DMS 273 (cell line): ENCODE measurements around the gene KIR3DL1.
"Not testable (repeated sequence)": the region's sequence is repeated elsewhere in the genome, so short reads cannot be mapped to it uniquely, and the experiment has no call there.

ENCODE experiments used
- DNase-seq: peaks from one replicate; lab custom pipeline; 2025; ENCODE audit not compliant: unreplicated experiment; lab: John Stamatoyannopoulos, UW

Gene KIR3DL1

DNA sequence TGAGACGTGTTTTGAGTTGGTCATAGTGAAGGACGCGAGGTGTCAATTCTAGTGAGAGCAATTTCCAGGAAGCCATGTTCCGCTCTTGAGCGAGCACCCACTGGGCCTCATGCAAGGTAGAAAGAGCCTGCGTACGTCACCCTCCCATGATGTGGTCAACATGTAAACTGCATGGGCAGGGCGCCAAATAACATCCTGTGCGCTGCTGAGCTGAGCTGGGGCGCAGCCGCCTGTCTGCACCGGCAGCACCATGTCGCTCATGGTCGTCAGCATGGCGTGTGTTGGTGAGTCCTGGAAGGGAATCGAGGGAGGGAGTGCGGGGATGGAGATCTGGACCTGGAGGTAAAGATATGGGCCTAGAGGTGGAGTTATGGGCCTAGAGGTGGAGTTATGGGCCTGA, at the start of gene KIR3DL1:
KIR3DL1 (plus strand) TSS at position 218 of the 400 bp plus-strand sequence.
- not testable (repeated sequence) for DNase-seq

DNA sequence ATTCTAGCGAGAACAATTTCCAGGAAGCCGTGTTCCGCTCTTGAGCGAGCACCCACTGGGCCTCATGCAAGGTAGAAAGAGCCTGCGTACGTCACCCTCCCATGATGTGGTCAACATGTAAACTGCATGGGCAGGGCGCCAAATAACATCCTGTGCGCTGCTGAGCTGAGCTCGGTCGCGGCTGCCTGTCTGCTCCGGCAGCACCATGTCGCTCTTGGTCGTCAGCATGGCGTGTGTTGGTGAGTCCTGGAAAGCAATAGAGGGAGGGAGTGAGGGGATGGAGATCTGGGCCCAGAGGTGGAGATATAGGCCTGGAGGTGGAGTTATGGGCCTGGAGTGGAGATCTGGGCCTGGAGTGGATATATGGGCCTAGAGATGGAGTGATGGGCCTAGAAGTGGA, 46.6 kb upstream of the KIR3DL1 start, which contains the start of gene KIR2DL1:
KIR2DL1 (plus strand) TSS at position 148 of the 400 bp plus-strand sequence; CDS start at position 206, 58 bp downstream.
- not testable (repeated sequence) for DNase-seq

DNA sequence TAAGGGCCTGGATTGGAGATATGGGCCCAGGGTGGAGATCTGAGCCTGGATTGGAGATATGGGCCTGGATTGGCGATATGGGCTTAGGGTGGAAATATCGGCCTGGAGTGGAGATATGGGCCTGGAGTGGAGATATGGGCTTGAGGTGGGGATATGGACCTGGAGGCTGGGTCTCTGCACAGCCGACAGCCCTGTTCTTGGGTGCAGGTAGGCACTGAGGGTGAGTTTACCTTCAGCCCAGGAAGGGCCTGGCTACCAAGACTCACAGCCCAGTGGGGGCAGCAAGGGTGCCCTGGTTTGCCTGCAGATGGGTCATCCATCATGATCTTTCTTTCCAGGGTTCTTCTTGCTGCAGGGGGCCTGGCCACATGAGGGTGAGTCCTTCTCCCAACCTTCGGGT, 45.8 kb upstream of the KIR3DL1 start:
- not testable (repeated sequence) for DNase-seq

DNA sequence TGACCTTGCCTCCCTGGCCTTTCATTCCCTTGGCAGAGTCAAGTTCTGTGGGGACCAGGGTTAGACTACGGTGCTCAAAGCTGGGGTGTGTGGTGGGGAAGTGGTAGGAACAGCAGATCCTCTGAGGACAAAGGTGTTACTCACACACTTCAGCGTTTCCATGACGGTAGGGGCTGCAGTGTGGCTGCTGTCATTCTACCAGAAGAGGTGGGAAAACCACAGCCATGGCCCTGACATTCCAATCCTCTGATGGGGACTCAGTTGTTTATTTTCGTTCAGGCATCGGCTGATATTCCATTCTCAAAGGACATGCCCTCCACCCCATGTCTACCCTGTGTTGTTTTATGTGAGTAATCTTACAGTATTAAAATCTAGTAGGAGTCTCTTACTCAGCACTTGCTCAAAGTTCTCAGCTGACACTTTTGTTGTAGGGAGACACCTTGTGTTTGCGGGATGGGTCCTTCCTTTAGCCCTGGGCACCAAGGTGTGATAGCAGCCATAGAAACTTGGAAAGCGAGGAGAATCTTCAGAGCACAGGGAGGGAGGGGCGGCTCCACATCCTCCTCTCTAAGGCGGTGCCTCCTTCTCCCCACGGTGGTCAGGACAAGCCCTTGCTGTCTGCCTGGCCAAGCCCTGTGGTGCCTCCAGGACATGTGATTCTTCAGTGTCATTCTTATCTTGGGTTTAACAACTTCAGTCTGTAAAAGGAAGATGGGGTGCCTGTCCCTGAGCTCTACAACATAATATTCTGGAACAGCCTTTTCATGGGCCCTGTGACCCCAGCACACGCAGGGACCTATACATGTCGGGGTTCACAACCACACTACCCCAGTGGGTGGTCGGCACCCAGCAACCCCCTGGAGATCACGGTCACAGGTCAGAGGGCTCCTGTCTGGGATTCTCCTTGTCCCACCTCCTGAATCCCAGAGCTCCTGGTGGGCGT, 45.0 kb upstream of the KIR3DL1 start:
- DNase-seq, result not testable (repeated sequence)

DNA sequence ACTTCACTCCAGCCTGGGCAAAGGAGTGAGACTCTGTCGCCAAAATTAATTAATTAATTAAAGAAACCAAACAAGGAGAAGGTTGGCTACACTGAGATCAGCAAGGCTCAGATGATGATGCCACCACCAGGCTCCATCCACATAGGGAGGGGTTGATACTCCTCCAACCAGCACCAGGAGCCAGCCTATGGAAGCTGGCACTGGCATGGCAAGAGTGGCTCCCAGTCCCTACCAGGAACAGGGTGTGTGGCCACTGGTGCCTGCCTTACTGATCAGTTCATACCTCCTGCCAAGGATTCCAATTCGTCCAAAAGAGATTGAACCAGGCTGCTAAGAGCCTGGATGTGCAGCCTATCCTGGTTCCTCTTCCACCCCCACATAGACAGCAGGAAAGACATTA, 43.6 kb upstream of the KIR3DL1 start:
- DNase-seq, result not testable (repeated sequence)

DNA sequence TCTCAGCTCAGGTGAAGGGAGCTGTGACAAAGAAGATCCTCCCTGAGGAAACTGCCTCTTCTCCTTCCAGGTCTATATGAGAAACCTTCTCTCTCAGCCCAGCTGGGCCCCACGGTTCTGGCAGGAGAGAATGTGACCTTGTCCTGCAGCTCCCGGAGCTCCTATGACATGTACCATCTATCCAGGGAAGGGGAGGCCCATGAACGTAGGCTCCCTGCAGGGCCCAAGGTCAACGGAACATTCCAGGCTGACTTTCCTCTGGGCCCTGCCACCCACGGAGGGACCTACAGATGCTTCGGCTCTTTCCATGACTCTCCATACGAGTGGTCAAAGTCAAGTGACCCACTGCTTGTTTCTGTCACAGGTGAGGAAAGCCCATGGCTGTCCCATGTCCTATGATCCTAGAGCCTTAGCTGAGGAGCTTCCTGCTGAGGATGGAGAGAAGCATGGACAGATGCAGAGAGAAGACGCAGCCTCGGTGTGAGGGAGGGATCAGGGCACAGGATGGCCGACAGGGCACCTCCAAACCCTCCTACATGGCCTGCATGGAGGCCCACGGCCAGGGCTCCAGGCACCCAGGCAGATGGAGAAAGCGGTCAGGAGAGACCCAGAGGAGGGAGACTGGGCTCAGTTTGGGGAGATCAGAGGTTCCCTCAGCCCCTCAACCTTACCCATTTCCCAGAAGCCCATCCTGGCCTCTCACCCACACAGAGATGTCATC, 41.0 kb upstream of the KIR3DL1 start:
- DNase-seq, result not testable (repeated sequence)

DNA sequence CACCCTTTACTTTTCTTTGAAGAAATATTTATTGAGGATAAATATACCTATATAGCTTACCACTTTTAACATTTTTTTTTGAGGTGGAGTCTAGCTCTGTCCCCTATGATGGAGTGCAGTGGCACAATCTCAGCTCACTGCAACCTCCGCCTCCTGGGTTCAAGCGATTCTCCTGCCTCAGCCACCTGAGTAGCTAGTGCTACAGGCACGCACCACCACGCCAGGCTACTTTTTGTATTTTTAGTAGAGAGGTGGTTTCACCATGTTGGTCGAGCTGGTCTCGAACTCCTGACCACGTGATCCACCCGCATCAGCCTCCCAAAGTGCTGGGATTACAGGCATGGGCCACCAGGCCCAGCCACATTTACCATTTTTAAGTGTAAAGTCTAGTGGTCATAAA, 40.4 kb upstream of the KIR3DL1 start:
- not testable (repeated sequence) for DNase-seq

DNA sequence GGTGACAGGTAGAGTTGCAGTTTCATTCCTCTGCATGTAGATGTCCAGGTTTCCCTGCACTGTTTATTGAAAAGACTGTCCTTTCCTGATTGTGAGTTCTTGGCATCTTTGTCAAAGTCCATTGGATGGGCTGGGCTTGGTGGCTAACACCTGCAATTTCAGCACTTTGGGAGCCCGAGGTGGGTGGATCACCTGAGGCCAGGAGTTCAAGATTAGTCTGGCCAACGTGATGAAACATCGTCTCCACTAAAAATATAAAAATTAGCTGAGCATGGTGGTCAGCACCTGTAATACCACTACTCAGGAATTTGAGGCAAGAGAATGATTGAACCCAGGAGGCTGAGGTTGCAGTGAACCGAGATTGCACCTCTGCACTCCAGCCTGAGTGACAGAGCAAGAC, 38.4 kb upstream of the KIR3DL1 start:
- not testable (repeated sequence) for DNase-seq

DNA sequence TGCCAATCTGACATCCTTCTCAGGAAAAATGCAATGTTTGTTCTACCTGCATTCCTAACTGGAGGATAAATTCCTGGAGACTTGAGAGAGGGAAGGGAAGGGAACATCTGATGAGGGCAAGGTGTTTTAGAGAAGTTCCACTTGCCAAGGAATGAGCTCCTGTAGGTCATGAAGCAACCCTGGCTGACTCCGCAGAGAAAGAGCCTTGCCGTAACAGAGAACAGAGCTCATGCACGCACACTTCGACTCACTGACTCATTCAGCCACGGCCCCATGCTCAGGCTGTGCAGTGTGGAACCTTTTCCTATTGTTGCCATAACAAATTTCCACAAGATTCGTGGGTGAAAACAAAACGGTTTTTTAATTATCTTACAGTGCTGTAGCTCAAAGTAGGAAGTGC, 37.4 kb upstream of the KIR3DL1 start:
- DNase-seq, result not testable (repeated sequence)

DNA sequence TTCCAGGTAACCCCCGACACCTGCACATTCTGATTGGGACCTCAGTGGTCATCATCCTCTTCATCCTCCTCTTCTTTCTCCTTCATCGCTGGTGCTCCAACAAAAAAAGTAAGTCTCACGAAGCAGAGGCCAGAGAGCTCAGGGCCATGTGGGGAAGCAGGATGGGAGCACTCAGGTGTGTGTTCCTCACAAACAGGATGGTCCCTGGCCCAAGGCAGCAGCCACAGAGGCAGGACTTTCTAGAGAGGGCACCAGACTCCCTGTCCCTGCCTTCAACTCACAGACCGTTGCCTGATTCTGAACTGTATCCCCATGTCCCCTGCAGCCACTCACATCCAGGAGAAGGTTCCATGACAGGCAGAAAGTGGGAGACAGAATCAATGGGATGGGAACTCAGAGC, 33.4 kb upstream of the KIR3DL1 start:
- not testable (repeated sequence) for DNase-seq

DNA sequence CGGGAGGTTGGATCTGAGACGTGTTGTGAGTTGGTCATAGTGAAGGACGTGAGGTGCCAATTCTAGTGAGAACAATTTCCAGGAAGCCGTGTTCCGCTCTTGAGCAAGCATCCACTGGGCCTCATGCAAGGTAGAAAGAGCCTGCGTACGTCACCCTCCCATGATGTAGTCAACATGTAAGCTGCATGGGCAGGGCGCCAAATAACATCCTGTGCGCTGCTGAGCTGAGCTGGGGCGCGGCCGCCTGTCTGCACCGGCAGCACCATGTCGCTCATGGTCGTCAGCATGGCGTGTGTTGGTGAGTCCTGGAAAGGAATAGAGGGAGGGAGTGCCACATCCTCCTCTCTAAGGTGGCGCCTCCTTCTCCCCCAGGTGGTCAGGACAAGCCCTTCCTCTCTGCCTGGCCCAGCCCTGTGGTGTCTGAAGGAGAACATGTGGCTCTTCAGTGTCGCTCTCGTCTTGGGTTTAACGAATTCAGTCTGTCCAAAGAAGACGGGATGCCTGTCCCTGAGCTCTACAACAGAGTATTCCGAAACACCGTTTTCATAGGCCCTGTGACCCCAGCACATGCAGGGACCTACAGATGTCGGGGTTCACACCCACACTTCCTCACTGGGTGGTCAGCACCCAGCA, 30.1 kb upstream of the KIR3DL1 start:
- DNase-seq, result not testable (repeated sequence)

DNA sequence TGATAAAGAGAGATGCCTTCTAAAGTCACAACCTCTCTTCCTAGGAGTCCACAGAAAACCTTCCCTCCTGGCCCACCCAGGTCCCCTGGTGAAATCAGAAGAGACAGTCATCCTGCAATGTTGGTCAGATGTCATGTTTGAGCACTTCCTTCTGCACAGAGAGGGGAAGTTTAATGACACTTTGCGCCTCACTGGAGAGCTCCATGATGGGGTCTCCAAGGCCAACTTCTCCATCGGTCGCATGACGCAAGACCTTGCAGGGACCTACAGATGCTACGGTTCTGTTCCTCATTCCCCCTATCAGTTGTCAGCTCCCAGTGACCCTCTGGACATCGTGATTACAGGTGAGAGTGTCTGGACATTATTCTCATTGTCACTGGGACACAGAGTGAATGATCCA, 28.1 kb upstream of the KIR3DL1 start:
- DNase-seq, result not testable (repeated sequence)

DNA sequence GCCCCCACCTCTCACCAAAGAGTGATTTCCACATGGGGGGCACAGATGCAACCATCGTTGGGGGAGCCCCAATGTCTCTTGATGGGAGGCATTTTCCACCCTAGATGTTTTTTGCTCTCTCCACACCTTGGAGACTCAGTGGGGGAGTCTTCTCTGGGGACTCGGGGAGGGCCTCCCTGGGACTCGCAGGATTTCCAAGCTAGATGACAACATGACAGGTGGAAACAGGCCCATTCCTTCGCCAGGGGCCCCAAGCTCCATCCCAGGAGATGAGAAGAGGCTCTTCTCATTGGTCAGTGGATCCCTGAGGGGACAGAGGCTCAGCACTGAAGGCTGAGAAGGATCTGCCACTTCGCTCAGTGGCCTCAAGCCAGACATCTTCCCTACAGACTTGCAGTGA, 25.6 kb upstream of the KIR3DL1 start:
- no peak for DNase-seq

DNA sequence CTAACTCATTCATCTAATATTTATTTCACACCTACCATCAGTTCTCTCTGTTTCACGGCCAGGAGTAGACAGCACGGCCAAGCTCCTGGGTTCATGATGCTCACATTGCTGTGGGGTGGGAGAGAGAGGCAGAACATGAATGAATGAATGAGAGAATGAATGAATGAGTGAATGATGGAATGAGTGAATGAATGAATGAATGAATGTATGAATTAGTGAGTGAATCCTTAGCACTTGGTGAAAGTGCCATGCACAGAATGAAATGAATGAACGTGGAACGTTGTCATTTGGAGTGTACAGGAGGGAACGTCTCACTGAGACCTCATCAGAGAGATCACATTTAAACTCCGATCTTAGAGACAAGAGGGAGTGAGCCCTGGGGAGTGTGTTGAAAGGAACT, 24.8 kb upstream of the KIR3DL1 start:
- no peak for DNase-seq

DNA sequence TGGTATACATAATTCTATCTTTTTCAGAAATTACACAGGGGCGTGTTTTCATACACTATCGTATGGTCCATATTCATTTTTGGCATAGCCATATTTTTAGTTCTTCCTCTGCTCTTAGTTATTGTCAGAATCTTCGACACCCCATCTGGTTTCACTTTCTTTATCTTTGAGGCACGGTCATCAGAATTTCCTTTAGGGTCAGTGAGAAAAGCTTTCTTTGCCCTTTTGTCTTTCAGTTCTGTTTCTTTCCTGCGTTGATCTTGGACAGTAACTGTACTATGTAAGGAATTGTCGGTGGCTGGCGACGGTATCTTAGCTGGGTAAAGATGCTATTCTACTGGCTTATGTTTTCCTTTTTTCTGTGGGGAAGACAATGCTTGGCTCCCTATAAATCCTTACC, 23.5 kb upstream of the KIR3DL1 start:
- no peak for DNase-seq

DNA sequence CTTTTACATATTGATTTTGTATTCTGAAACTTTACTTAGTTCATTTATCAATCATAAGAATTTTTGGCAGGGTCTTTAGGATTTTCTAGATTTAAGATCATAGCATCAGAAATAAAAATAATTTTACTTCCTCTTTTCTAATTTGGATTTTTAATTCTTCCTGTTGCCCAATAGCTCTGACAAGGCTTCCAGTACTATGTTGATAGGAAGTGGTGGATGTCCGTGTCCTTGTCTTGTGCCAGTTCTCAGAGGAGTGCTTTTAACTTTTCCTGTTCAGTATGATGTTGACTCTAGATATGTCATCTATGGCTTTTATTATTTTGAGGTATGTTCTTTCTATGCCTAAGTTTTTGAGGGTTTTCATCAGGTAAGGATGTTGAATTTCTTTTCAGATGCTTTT, 20.5 kb upstream of the KIR3DL1 start:
- DNase-seq, result no peak

DNA sequence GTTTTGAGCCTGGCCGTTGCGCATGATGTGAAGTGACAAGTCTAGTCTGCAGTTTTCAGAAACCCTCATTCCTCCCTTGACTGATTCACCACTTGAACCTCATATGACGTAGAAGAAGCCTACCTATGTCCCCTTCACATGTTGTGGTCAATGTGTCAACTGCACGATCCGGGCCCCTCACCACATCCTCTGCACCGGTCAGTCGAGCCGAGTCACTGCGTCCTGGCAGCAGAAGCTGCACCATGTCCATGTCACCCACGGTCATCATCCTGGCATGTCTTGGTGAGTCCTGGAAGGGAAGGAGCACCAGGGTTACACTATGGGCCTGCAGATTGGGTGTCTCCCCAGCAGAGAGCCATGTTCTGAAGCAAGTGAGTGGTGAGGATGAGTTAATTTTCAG, 12.9 kb upstream of the KIR3DL1 start, which contains the start of gene KIR2DL4:
KIR2DL4 (plus strand) TSS at position 201 of the 400 bp plus-strand sequence; CDS start at position 243, 42 bp downstream.
- no peak for DNase-seq

DNA sequence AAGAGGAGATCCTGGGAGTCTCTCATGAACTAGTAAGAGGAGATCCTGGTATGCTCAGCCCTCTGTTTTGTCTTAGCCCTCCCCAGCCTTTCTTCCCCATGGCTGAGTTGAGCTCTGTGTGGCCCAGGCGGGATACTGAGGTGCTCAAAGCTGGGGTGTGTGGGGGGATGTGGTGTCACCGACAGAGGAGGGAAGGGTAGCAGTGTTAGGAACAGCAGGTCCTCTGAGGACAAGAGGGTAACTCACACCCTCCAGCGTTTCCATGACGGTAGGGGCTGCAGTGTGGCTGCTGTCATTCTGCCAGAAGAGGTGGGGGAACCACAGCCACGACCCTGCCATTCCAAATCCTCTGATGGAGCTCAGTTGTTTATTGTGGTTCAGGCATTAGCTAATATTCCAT, 12.2 kb upstream of the KIR3DL1 start:
- DNase-seq, result no peak

DNA sequence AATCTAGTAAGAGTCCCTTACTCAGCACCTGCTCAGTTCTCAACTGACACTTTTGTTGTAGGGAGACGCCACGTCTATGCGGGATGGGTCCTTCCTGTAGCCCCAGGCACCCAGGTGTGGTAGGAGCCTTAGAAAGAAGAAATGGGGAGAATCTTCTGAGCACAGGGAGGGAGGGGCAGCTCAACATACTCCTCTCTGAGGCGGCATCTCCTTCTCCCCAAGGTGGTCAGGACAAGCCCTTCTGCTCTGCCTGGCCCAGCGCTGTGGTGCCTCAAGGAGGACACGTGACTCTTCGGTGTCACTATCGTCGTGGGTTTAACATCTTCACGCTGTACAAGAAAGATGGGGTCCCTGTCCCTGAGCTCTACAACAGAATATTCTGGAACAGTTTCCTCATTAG, 11.7 kb upstream of the KIR3DL1 start:
- no peak for DNase-seq

DNA sequence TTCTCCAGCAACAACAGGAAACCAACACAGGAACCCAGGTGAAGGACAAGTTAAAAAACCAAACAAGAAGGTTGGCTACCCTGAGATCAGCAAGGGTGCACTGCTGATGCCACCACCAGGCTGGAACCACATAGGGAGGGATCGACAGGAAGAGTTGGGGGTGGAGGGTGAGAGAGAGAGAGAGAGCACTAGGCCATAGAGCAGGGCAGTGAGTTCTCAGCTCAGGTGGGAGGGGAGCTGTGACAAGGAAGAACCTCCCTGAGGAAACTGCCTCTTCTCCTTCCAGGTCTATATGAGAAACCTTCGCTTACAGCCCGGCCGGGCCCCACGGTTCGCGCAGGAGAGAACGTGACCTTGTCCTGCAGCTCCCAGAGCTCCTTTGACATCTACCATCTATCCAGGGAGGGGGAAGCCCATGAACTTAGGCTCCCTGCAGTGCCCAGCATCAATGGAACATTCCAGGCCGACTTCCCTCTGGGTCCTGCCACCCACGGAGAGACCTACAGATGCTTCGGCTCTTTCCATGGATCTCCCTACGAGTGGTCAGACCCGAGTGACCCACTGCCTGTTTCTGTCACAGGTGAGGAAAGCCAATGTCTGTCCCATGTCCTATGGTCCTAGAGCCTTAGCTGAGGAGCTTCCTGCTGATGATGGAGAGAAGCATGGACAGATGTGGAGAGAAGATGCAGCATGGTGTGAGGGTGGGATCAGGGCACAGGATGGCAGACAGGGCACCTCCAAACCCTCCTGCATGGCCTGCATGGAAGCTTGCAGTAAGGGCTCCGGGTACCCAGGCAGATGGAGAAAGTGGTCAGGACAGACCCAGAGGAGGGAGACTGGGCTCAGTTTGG, 10.4 kb upstream of the KIR3DL1 start:
- no peak for DNase-seq

DNA sequence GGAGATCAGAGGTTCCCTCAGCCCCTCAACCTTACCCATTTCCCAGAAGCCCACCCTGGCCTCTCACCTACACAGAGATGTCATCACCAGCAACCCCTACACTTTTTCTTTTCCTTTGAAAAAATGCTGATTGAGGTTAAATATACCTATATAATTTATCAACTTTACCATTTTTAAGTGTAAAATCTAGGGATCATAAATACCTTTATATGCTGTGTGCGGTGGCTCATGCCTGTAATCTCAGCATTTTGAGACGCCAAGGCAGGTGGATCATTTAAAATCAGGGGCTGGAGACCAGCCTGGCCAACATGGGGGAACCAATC, 9.8 kb upstream of the KIR3DL1 start:
- DNase-seq, result no peak
